Stimulated activated CD8-positive, alpha-beta memory T cell treated with anti-CD3 and anti-CD28 coated beads, Interleukin-4, amount 100 ng/mL, for 1 hour (primary cell): ENCODE measurements around the gene ALCAM.

Source experiments
- DNase-seq, 2 donors: peaks; one replicate each; pipeline ENCODE4 v3.0.0-alpha.2; 2020; ENCODE audit warnings: low read depth in 2 of 2, low spot score in 1 of 2

ALCAM gene

GRCh38 chr3:105620236-105620635 lies 253.5 kb downstream of the ALCAM start:
- DNase-seq = no peak

- no peak for DNase-seq
Observed at GRCh38 chr3:105622169-105622568, 255.5 kb downstream of the ALCAM start.
